Measurements from ENCODE around the gene XPO5. TPM values are rescaled to one million over a fixed set of nuclear protein-coding genes. Genes with fewer than 3 reads are reported as not detected.

The XPO5 gene
- total RNA-seq, 1 experiment from 2014 or later, result 114 TPM

DNA sequence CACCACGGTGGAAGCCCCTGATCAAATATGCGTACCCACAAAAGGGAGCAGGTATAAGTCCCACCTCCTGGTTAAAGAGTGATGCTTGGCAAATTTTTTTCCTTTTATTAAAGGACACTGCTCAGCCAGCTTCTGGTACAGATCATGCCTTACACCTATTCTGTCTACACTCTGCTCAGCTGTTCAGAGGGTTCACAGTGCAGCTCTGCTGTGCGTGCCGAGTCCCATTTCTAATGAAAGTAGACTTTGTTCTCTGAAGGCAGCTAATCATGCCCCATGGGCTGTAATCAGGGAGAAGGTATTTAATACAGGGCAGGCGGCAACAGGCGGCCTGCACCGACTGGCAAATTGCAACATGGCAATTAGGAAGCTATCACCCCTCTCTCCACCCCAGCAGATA, 82.0 kb downstream of the XPO5 start:
- no CpG with 5 or more reads among the region's 7 CpGs for WGBS (ENCODE audit: extremely low coverage, insufficient read length, low lambda C conversion rate)
- no peak overlapping the region for H3T11ph ChIP-seq (ENCODE audit: low read length)
- TF ChIP-seq, protein P1, sequence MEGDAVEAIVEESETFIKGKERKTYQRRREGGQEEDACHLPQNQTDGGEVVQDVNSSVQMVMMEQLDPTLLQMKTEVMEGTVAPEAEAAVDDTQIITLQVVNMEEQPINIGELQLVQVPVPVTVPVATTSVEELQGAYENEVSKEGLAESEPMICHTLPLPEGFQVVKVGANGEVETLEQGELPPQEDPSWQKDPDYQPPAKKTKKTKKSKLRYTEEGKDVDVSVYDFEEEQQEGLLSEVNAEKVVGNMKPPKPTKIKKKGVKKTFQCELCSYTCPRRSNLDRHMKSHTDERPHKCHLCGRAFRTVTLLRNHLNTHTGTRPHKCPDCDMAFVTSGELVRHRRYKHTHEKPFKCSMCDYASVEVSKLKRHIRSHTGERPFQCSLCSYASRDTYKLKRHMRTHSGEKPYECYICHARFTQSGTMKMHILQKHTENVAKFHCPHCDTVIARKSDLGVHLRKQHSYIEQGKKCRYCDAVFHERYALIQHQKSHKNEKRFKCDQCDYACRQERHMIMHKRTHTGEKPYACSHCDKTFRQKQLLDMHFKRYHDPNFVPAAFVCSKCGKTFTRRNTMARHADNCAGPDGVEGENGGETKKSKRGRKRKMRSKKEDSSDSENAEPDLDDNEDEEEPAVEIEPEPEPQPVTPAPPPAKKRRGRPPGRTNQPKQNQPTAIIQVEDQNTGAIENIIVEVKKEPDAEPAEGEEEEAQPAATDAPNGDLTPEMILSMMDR (conservative IDR thresholded peaks at IDR 0.05), result no peak

More for the DNA sequence above, 82.0 kb downstream of the XPO5 start:
- Mint-ChIP-seq H3K36me3 (ENCODE audit: insufficient read depth in 1 of 3, low read depth in 3 of 3) (peaks cover 2 to 17% (median 10%) of the 10 kb centered on the region in 3 experiments; a peak in 6 of 7 replicates), H3K27ac (peak overlapping the region in 1 of 3 experiments; percentile 80; a peak in 2 of 7 replicates), H3K4me1 (peaks cover 30 to 35% of the 10 kb centered on the region in 2 experiments), H3K9me3 (no peaks in the 10 kb centered on the region), H3K4me3 (no peak overlapping the region; a peak in 1 of 5 replicates), H3K27me3 (ENCODE audit: low read depth) (no peaks in the 10 kb centered on the region)
- H3K79me2 ChIP-seq (ENCODE audit: insufficient read depth, low read length), result no peaks in the 10 kb centered on the region; the same call in 1 of the 2 replicates
- no peak overlapping the region for H3K18ac ChIP-seq (ENCODE audit: insufficient read length, low read depth, low read length)
- no peaks in the 10 kb centered on the region for H3K23me2 ChIP-seq (ENCODE audit: insufficient read length, low read depth, low read length, poor library complexity, severe bottlenecking)
- H2BK120ac ChIP-seq (ENCODE audit: low read depth, low read length, poor library complexity, severe bottlenecking), result no peak overlapping the region
- no peak overlapping the region for H4K5ac ChIP-seq (ENCODE audit: insufficient read length, low read depth, low read length)
- no peak overlapping the region for H2BK12ac ChIP-seq (ENCODE audit: insufficient read length, low read depth, low read length)
- H3K23ac ChIP-seq (ENCODE audit: insufficient read length, low read depth, low read length), result no peak overlapping the region
- no peak overlapping the region for H2BK15ac ChIP-seq (ENCODE audit: low read depth, low read length)
- no peak overlapping the region for H2BK5ac ChIP-seq (ENCODE audit: insufficient read length, low read length)
- H4K20me1 ChIP-seq (ENCODE audit: control insufficient read depth, insufficient read depth, insufficient read length), result peaks cover 2% of the 10 kb centered on the region
- peaks cover 6% of the 10 kb centered on the region; the same call in 1 of the 2 replicates for H3K4me1 ChIP-seq (ENCODE audit: insufficient read depth, low read length)
- no peak overlapping the region for H3K27ac ChIP-seq (ENCODE audit: insufficient read length, low read depth, low read length)
- no peak overlapping the region for H4K91ac ChIP-seq (ENCODE audit: insufficient read length, low read depth, low read length)
- no peak overlapping the region for H3K4ac ChIP-seq (ENCODE audit: low read depth, low read length)
- H2AFZ ChIP-seq (ENCODE audit: low read length), result no peak overlapping the region
- no peak overlapping the region for H2AK5ac ChIP-seq (ENCODE audit: insufficient read length, low read length)
- H3K9ac ChIP-seq (ENCODE audit: extremely low read depth, insufficient read length, low read length), result no peak overlapping the region
- no peak overlapping the region for H3K56ac ChIP-seq (ENCODE audit: insufficient read length, low read depth, low read length)
- H3K9me3 ChIP-seq (ENCODE audit: control insufficient read depth, low read depth, low read length), result no peaks in the 10 kb centered on the region
- H3K79me1 ChIP-seq (ENCODE audit: insufficient read depth, low read depth, low read length, poor library complexity, severe bottlenecking), result peaks cover 7% of the 10 kb centered on the region
- no peak overlapping the region for H3K4me2 ChIP-seq (ENCODE audit: insufficient read depth, insufficient read length, low read length)
- no peak overlapping the region for H3K14ac ChIP-seq (ENCODE audit: insufficient read depth, low read length)
- no peak for DNase-seq
- H2BK20ac ChIP-seq (ENCODE audit: low read depth, low read length, poor library complexity, severe bottlenecking), result no peak overlapping the region
- H4K8ac ChIP-seq (replicated peaks; ENCODE audit: insufficient read length, low read depth, low read length), result no peak overlapping the region
- H3K27me3 ChIP-seq (ENCODE audit: insufficient read depth, low read length), result no peaks in the 10 kb centered on the region
